A549 (cell line): ENCODE measurements around the gene UHRF1. TPM values are rescaled to one million over a fixed set of nuclear protein-coding genes. Genes with fewer than 3 reads are reported as not detected.
A peak's percentile ranks its signal among the peaks of the same experiment; 100 is the strongest.

ENCODE experiments used
- ATAC-seq, 2 experiments: fragments of 200-7000 bp in 1 of 2; fragments of >200 bp in 1 of 2; cut with Nextera tagmentation in 1 of 2; cut with Tn5 transposase in 1 of 2; 3 replicates each; pipeline versions ENCODE4 v1.8.0 to v1.9.1; 2018 to 2020; ENCODE audit warnings: mild to moderate bottlenecking in 1 of 2, moderate library complexity in 1 of 2
- CTCF ChIA-PET: fragments of 300-600 bp; sonication (Branson Sonifier 250); formaldehyde crosslinking; extraction: SDS; loops from one replicate; lab custom pipeline; 2021; ENCODE audit warnings: antibody characterized with exemption, inconsistent platforms; lab: Yijun Ruan, JAX
- POLR2A ChIA-PET: fragments of 350-600 bp; formaldehyde crosslinking; extraction: SDS; loops from one replicate; lab custom pipeline; 2021; ENCODE audit warnings: antibody characterized with exemption, inconsistent platforms; lab: Yijun Ruan, JAX
- DNase-seq, 2 experiments: peaks; one replicate each; pipeline versions ENCODE4 v3.0.0 to v3.0.0-alpha.2; 2011 to 2016; ENCODE audit warnings: low read depth in 1 of 2, low spot score in 1 of 2
- FAIRE-seq: peaks from 2 replicates; lab custom pipeline; 2011; peaks lifted over from hg19 to GRCh38; lab: Jason Lieb, UNC
- H3K27ac ChIP-seq, 2 experiments: fragments of >200 bp; sonication (Bioruptor Twin); formaldehyde crosslinking; 3 replicates each; pipeline ENCODE4 v1.5.1; 2016 to 2017
- H3K4me1 ChIP-seq: fragments of >200 bp; sonication (Bioruptor Twin); formaldehyde crosslinking; 3 replicates; pipeline ENCODE4 v1.6.1; 2016
- H3K4me2 ChIP-seq: fragments of >200 bp; sonication (Bioruptor Twin); formaldehyde crosslinking; 3 replicates; pipeline ENCODE4 v1.6.1; 2016
- H3K4me3 ChIP-seq: fragments of >200 bp; sonication (Bioruptor Twin); formaldehyde crosslinking; 3 replicates; pipeline ENCODE4 v1.5.1; 2016
- H3K9me3 ChIP-seq: fragments of >200 bp; sonication (Bioruptor Twin); formaldehyde crosslinking; 3 replicates; pipeline ENCODE4 v1.6.1; 2016
- BCL3 ChIP-seq: fragments of >200 bp; sonication (Bioruptor Twin); formaldehyde crosslinking; IDR thresholded peaks from 3 replicates; pipeline ENCODE4 v1.6.1; 2016
- BHLHE40 ChIP-seq: IDR thresholded peaks from 2 replicates; pipeline ENCODE4 v1.6.1; 2012; ENCODE audit warnings: low read depth, low read length, inconsistent platforms
- CBX2 ChIP-seq: fragments of 200-600 bp; sonication (generic); IDR thresholded peaks from 2 replicates; pipeline ENCODE4 v1.6.1; 2016; ENCODE audit warnings: low read depth, mild to moderate bottlenecking, borderline replicate concordance
- E2F6 ChIP-seq: IDR thresholded peaks from 2 replicates; pipeline ENCODE4 v1.6.1; 2012; ENCODE audit warnings: low read depth, borderline replicate concordance
- EP300 ChIP-seq, 2 experiments: fragments of >200 bp; sonication (Bioruptor Twin); formaldehyde crosslinking; IDR thresholded peaks; 2 replicates in 1 of 2; 3 replicates in 1 of 2; pipeline ENCODE4 v1.6.1; 2016 to 2017
- FOSB ChIP-seq: fragments of 250-450 bp; sonication (Bioruptor Pico); IDR thresholded peaks from 2 replicates; pipeline ENCODE4 v1.5.0; 2020; ENCODE audit warnings: mild to moderate bottlenecking, moderate library complexity
- FOSL2 ChIP-seq, 2 experiments: fragments of 450-650 bp in 1 of 2; fragments of >200 bp in 1 of 2; sonication (Bioruptor Twin) in 1 of 2; formaldehyde crosslinking; IDR thresholded peaks; 2 replicates each; pipeline versions ENCODE4 v1.5.0 to v1.6.1; 2016 to 2020; ENCODE audit warnings: mild to moderate bottlenecking in 1 of 2, moderate library complexity in 1 of 2
- HMGXB4 ChIP-seq: fragments of 250-450 bp; sonication (Bioruptor Pico); IDR thresholded peaks from 2 replicates; pipeline ENCODE4 v1.5.0; 2021; ENCODE audit warnings: mild to moderate bottlenecking, moderate library complexity, borderline replicate concordance
- JUN ChIP-seq, 2 experiments: fragments of >200 bp; sonication (Bioruptor Twin); formaldehyde crosslinking; IDR thresholded peaks; 2 replicates in 1 of 2; 3 replicates in 1 of 2; pipeline ENCODE4 v1.6.1; 2016 to 2017
- JUNB ChIP-seq: fragments of >200 bp; sonication (Bioruptor Twin); formaldehyde crosslinking; IDR thresholded peaks from 2 replicates; pipeline ENCODE4 v1.6.1; 2016
- MAFK ChIP-seq: fragments of 450-650 bp; IDR thresholded peaks from 2 replicates; pipeline ENCODE4 v1.6.1; 2014; ENCODE audit not compliant: partially characterized antibody
- REST ChIP-seq: fragments of 200-600 bp; sonication (generic); IDR thresholded peaks from 2 replicates; pipeline ENCODE4 v1.6.1; 2016; ENCODE audit warnings: antibody characterized with exemption, mild to moderate bottlenecking, moderate library complexity
- TFCP2L1 ChIP-seq: fragments of 250-450 bp; sonication (Bioruptor Pico); IDR thresholded peaks from 2 replicates; pipeline ENCODE4 v1.5.0; 2021; ENCODE audit warnings: mild to moderate bottlenecking
- ZSCAN20 ChIP-seq: fragments of 250-450 bp; sonication (Bioruptor Pico); IDR thresholded peaks from 2 replicates; pipeline ENCODE4 v1.8.0; 2022; ENCODE audit warnings: mild to moderate bottlenecking, moderate library complexity
- WGBS: methylation state at CpG from one replicate; pipeline ENCODE4 v1.1.6; 2017; ENCODE audit errors: missing lambda C conversion rate; 5-methylcytosine and 5-hydroxymethylcytosine counted together
- polyA plus RNA-seq, 4 experiments: library from polyadenylated mRNA; depleted of rRNA in 3 of 4; stranded (reverse); fragments of >200 nt; fragmentation: RNase III in 1 of 4; extraction: RNeasy Plus Mini Kit Qiagen cat#74134 plus additional on column Dnase treatment in 1 of 4; gene quantifications; 2 replicates in 3 of 4; 3 replicates in 1 of 4; pipeline ENCODE4 v1.2.3, GENCODE V29; 2011 to 2017

Gene UHRF1
- polyA plus RNA-seq, 2 of the 4 experiments (the other 2 are of a cell fraction) = 7.2 to 52.3 TPM

GRCh38 chr19:5001615-5002014 lies 92.3 kb downstream of the UHRF1 start (continued):
- TF ChIP-seq REST = no peak
- TF ChIP-seq, all 56 proteins: peak for 3

- POLR2A ChIA-PET = no interaction called here
- CTCF ChIA-PET = interaction anchor here (0.6 to 1.9 kb wide), 14 partner anchors 13 to 635 kb away, joined by 3 to 7 read pairs (median 4); no protein-coding TSS in a partner anchor
- Histone ChIP-seq H3K27ac (peak overlapping the region in 1 of 2 experiments; percentile 57; a peak in 2 of 6 replicates), H3K9me3 (no peaks in the 10 kb centered on the region), H3K4me1 (peaks cover 12% of the 10 kb centered on the region), H3K4me2 (peak overlapping the region; percentile 61), H3K4me3 (no peak overlapping the region)
- peak in 1 of 2 experiments; percentile 27 for DNase-seq
- FAIRE-seq = no peak
- TF ChIP-seq ZSCAN20 = no peak
- no peak for TF ChIP-seq FOSL2 (IDR thresholded peaks at IDR 0.05)
- peak; percentile 47; the same call in 1 of the 2 replicates for TF ChIP-seq FOSL2 (CRISPR knock-in tag; IDR thresholded peaks at IDR 0.05)
- peak in 1 of 2 experiments; percentile 64; a peak in 3 of 6 replicates for ATAC-seq
- 9% methylated on average over 4 of the region's 4 CpGs for WGBS
Measured at GRCh38 chr19:5002143-5002542, 92.8 kb downstream of the UHRF1 start.

GRCh38 chr19:5003781-5004180 lies 94.5 kb downstream of the UHRF1 start:
- no peak overlapping the region for H3K4me3 ChIP-seq
- CTCF ChIA-PET = interaction anchor here (1.9 kb wide), 1 partner anchor 93 kb away, joined by 4 read pairs; no protein-coding TSS in a partner anchor
- no peak overlapping the region for H3K4me2 ChIP-seq
- TF ChIP-seq TFCP2L1 (CRISPR knock-in tag) = no peak
- TF ChIP-seq CBX2 = no peak
- no peak for TF ChIP-seq BCL3
- no peak for TF ChIP-seq MAFK
- TF ChIP-seq E2F6 = no peak
- TF ChIP-seq JUNB = no peak
- no peak for TF ChIP-seq HMGXB4
- TF ChIP-seq JUN (IDR thresholded peaks at IDR 0.05) = no peak
- TF ChIP-seq BHLHE40 = no peak
- no peak for TF ChIP-seq FOSB (CRISPR knock-in tag)
- no peak for TF ChIP-seq EP300 (IDR thresholded peaks at IDR 0.05)
- TF ChIP-seq, all 56 proteins: peak for 0
- Histone ChIP-seq H3K27ac (no peak overlapping the region), H3K9me3 (no peaks in the 10 kb centered on the region), H3K4me1 (peaks cover 12% of the 10 kb centered on the region)
- 87% methylated on average over 16 of the region's 18 CpGs for WGBS
- DNase-seq (no peak), FAIRE-seq (no peak), ATAC-seq (no peak)
- POLR2A ChIA-PET = no interaction called here
